HG02759 (cell line): ENCODE results near the gene DHX8.

Experiments
- ATAC-seq: cut with Tn5 transposase; IDR thresholded peaks from one replicate; pipeline ENCODE4 v1.9.1; 2021; ENCODE audit warnings: mild to moderate bottlenecking, moderate library complexity; ENCODE audit not compliant: unreplicated experiment

DHX8 gene

GRCh38 chr17:43572368-43572980 is 88.7 kb downstream of the DHX8 start:
- no peak for ATAC-seq

- no peak for ATAC-seq
Observed at GRCh38 chr17:43573579-43574321, 90.0 kb downstream of the DHX8 start.

- ATAC-seq = no peak
Observed at GRCh38 chr17:43574348-43574747, 90.6 kb downstream of the DHX8 start.

DNA sequence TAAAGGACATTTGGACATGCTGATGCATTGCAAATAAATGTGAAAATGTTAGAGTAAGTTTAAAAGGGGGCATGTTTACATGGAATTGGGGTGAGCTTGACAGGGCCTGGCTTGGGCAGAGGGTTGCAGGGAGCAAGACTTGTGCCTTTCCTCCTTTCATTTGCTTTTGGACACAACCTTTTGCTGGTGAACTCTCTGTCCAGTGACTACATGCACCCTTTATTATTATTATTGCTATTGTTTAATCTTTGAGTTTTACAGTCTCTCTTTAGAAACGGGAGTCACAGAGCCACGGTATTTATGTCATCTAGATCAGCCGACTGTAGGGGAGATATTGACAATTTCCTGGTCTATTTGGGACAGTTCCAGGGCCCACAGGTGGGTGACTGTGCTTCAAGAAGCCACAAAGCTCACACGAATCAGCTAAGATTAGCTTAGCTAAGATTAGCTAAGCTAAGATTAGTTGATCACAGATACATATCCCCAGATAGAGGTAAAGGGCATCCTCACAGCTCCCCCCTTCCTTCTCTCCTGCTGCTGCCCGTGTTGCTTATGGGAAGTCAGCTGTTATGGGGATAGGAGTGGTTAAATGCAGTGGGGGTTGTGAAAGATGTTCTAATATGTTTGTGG is 91.2 kb downstream of the DHX8 start:
- no peak for ATAC-seq
